Parathyroid adenoma (tissue), 2 donors: ENCODE data around the gene MRPL23.

ENCODE experiments used
- H2AFZ ChIP-seq: fragments of 300-600 bp; sonication (generic); one replicate; pipeline ENCODE4 v1.7.0; 2017; ENCODE audit warnings: antibody characterized with exemption, mild to moderate bottlenecking
- H3K27ac ChIP-seq: fragments of 300-600 bp; sonication (generic); one replicate; pipeline ENCODE4 v1.7.0; 2017
- H3K27me3 ChIP-seq: fragments of 300-600 bp; sonication (generic); one replicate; pipeline ENCODE4 v1.7.0; 2017; ENCODE audit warnings: low read length; ENCODE audit not compliant: control insufficient read depth, insufficient read depth
- H3K36me3 ChIP-seq: fragments of 300-600 bp; sonication (generic); one replicate; pipeline ENCODE4 v1.7.0; 2017; ENCODE audit warnings: low read length; ENCODE audit not compliant: control insufficient read depth, insufficient read depth
- H3K4me1 ChIP-seq: fragments of 300-600 bp; sonication (generic); one replicate; pipeline ENCODE4 v1.7.0; 2017; ENCODE audit warnings: control low read depth
- H3K4me2 ChIP-seq: fragments of 300-600 bp; sonication (generic); one replicate; pipeline ENCODE4 v1.7.0; 2017; ENCODE audit warnings: low read length
- H3K4me3 ChIP-seq: fragments of 300-600 bp; sonication (generic); one replicate; pipeline ENCODE4 v1.7.0; 2017; ENCODE audit warnings: low read depth, low read length
- H3K79me2 ChIP-seq: fragments of 300-600 bp; sonication (generic); one replicate; pipeline ENCODE4 v1.7.0; 2017; ENCODE audit warnings: control low read depth
- H3K9ac ChIP-seq: fragments of 300-600 bp; sonication (generic); one replicate; pipeline ENCODE4 v1.7.0; 2017; ENCODE audit warnings: mild to moderate bottlenecking
- H3K9me3 ChIP-seq: fragments of 300-600 bp; sonication (generic); one replicate; pipeline ENCODE4 v1.7.0; 2017; ENCODE audit warnings: low read length; ENCODE audit not compliant: control insufficient read depth
- CTCF ChIP-seq: fragments of 300-600 bp; sonication (generic); IDR thresholded peaks from one replicate; pipeline ENCODE4 v1.7.0; 2017; ENCODE audit warnings: antibody characterized with exemption, mild to moderate bottlenecking
- donor health status: primary hyperparathyroidism.

The MRPL23 gene

GRCh38 chr11:1929621-1930461 lies 17.3 kb upstream of the MRPL23 start:
- no peak overlapping the region for H3K9ac ChIP-seq
- H3K36me3 ChIP-seq, result no peaks in the 10 kb centered on the region
- no peaks in the 10 kb centered on the region for H3K79me2 ChIP-seq
- H3K27me3 ChIP-seq, result no peaks in the 10 kb centered on the region
- no peak overlapping the region for H3K4me3 ChIP-seq
- TF ChIP-seq CTCF, result no peak
- H2AFZ ChIP-seq, result no peak overlapping the region
- H3K27ac ChIP-seq, result no peak overlapping the region
- no peaks in the 10 kb centered on the region for H3K4me1 ChIP-seq
- H3K9me3 ChIP-seq, result no peaks in the 10 kb centered on the region
- H3K4me2 ChIP-seq, result no peak overlapping the region

GRCh38 chr11:1930462-1930830 lies 16.7 kb upstream of the MRPL23 start:
- Histone ChIP-seq H3K4me2 (no peak overlapping the region), H3K36me3 (no peaks in the 10 kb centered on the region), H3K9ac (no peak overlapping the region), H3K79me2 (no peaks in the 10 kb centered on the region), H3K4me3 (no peak overlapping the region), H3K27ac (no peak overlapping the region), H3K4me1 (no peaks in the 10 kb centered on the region), H3K27me3 (no peaks in the 10 kb centered on the region), H3K9me3 (no peaks in the 10 kb centered on the region), H2AFZ (no peak overlapping the region)
- no peak for TF ChIP-seq CTCF

GRCh38 chr11:1931341-1932104 lies 15.6 kb upstream of the MRPL23 start:
- Histone ChIP-seq H3K9me3 (no peaks in the 10 kb centered on the region), H3K27ac (no peak overlapping the region), H3K27me3 (no peaks in the 10 kb centered on the region), H3K79me2 (no peaks in the 10 kb centered on the region), H3K4me2 (no peak overlapping the region), H3K4me3 (no peak overlapping the region), H2AFZ (no peak overlapping the region), H3K36me3 (no peaks in the 10 kb centered on the region), H3K4me1 (no peaks in the 10 kb centered on the region), H3K9ac (no peak overlapping the region)
- TF ChIP-seq CTCF, result no peak

- Histone ChIP-seq H3K27ac (no peak overlapping the region), H3K9ac (no peak overlapping the region), H3K4me2 (no peak overlapping the region), H3K9me3 (no peaks in the 10 kb centered on the region), H2AFZ (no peak overlapping the region), H3K27me3 (no peaks in the 10 kb centered on the region), H3K36me3 (no peaks in the 10 kb centered on the region), H3K4me3 (no peak overlapping the region), H3K79me2 (no peaks in the 10 kb centered on the region), H3K4me1 (no peaks in the 10 kb centered on the region)
- no peak for TF ChIP-seq CTCF
These were observed 15.0 kb upstream of the MRPL23 start for GRCh38 chr11:1932105-1932480.
